GM11168 (cell line): Measurements from ENCODE around the gene MGAT4A.
"Not testable (repeated sequence)": the region's sequence is repeated elsewhere in the genome, so short reads cannot be mapped to it uniquely, and the experiment has no call there.

Source experiments
- in situ Hi-C: fragments of 300-500 bp; cut with MboI; formaldehyde crosslinking; loops from one replicate; pipeline ENCODE4 v1.12.0; 2022; ENCODE audit warnings: low sequenced_read_pairs; ENCODE audit not compliant: unreplicated experiment

MGAT4A gene

GRCh38 chr2:98732430-98733051 is 1.6 kb upstream of the MGAT4A start:
- in situ Hi-C loops, result no loop called here

GRCh38 chr2:98731894-98732349 is 990 bp upstream of the MGAT4A start:
- in situ Hi-C loops, result no loop called here

GRCh38 chr2:98730707-98731040 is 258 bp downstream of the MGAT4A start:
- in situ Hi-C loops, result no loop called here

- in situ Hi-C loops, result no loop called here
These were observed 752 bp downstream of the MGAT4A start for GRCh38 chr2:98730053-98730706.

GRCh38 chr2:98729652-98730051 is 1.3 kb downstream of the MGAT4A start:
- in situ Hi-C loops, result no loop called here

GRCh38 chr2:98728088-98728718 is 2.7 kb downstream of the MGAT4A start:
- in situ Hi-C loops, result not testable (repeated sequence)

- in situ Hi-C loops, result no loop called here
These were observed 3.4 kb downstream of the MGAT4A start for GRCh38 chr2:98727369-98728087.

- in situ Hi-C loops, result no loop called here
These were observed 4.1 kb downstream of the MGAT4A start for GRCh38 chr2:98726735-98727368.

GRCh38 chr2:98726205-98726604 is 4.7 kb downstream of the MGAT4A start:
- in situ Hi-C loops, result no loop called here

- in situ Hi-C loops, result no loop called here
These were observed 10.6 kb downstream of the MGAT4A start for GRCh38 chr2:98720286-98720685.

GRCh38 chr2:98717621-98718020 is 13.3 kb downstream of the MGAT4A start:
- in situ Hi-C loops, result no loop called here

- in situ Hi-C loops, result no loop called here
These were observed 14.1 kb downstream of the MGAT4A start for GRCh38 chr2:98716786-98717185.

GRCh38 chr2:98715812-98716451 is 15.0 kb downstream of the MGAT4A start:
- in situ Hi-C loops, result no loop called here

- in situ Hi-C loops, result no loop called here
These were observed 17.5 kb downstream of the MGAT4A start for GRCh38 chr2:98713332-98714015.

GRCh38 chr2:98712145-98712544 is 18.8 kb downstream of the MGAT4A start:
- in situ Hi-C loops, result no loop called here

- in situ Hi-C loops, result no loop called here
These were observed 19.4 kb downstream of the MGAT4A start for GRCh38 chr2:98711506-98711905.

GRCh38 chr2:98710734-98711133 is 20.2 kb downstream of the MGAT4A start:
- in situ Hi-C loops, result no loop called here

GRCh38 chr2:98709535-98709934 is 21.4 kb downstream of the MGAT4A start:
- in situ Hi-C loops, result no loop called here

- in situ Hi-C loops, result no loop called here
These were observed 22.3 kb downstream of the MGAT4A start for GRCh38 chr2:98708396-98709186.
